ENCODE results near the gene EXOC6. TPM values are rescaled to one million over a fixed set of nuclear protein-coding genes. Genes with fewer than 3 reads are reported as not detected.

EXOC6 gene
- total RNA-seq, 2 experiments from 2014 or later: 8.0 to 9.4 TPM

GRCh38 chr10:93063144-93063976 lies 215.0 kb downstream of the EXOC6 start:
- TF ChIP-seq CTCF (conservative IDR thresholded peaks at IDR 0.05; ENCODE audit: low read length): no peak
- no peak for TF ChIP-seq EZH2phosphoT487 (IDR thresholded peaks at IDR 0.05; ENCODE audit: borderline replicate concordance, low read depth, low read length)
- no peak overlapping the region for H3K4me2 ChIP-seq (ENCODE audit: low read length)
- CTCF ChIA-PET (ENCODE audit: unreplicated experiment): no interaction called here
- no peaks in the 10 kb centered on the region for H3K79me2 ChIP-seq (ENCODE audit: insufficient read depth, low read depth, low read length)
- no peak for DNase-seq (ENCODE audit: low spot score)
- BruUV-seq (replicated peaks): no TSS peak
- H3K4me1 ChIP-seq (ENCODE audit: insufficient read depth, low read length, poor library complexity, severe bottlenecking): no peaks in the 10 kb centered on the region
- POLR2A ChIA-PET: no interaction called here
- H4K20me1 ChIP-seq (ENCODE audit: insufficient read depth, low read length): no peaks in the 10 kb centered on the region
- intact Hi-C loops (cut with micrococcal nuclease; ENCODE audit: unreplicated experiment): no loop called here
- no peaks in the 10 kb centered on the region for H3K36me3 ChIP-seq (ENCODE audit: insufficient read depth, low read length)
- H2AFZ ChIP-seq (ENCODE audit: low read length): no peak overlapping the region
- no peaks in the 10 kb centered on the region for H3K9me3 ChIP-seq (ENCODE audit: low read length)
- no peak overlapping the region for H3K4me3 ChIP-seq (ENCODE audit: low read depth, low read length, poor library complexity, severe bottlenecking)
- H3K27ac ChIP-seq (ENCODE audit: low read depth, low read length, poor library complexity, severe bottlenecking): no peak overlapping the region
- H3K9me2 ChIP-seq (ENCODE audit: insufficient read depth, low read length): no peaks in the 10 kb centered on the region

- Histone ChIP-seq H3K9me2 (ENCODE audit: insufficient read depth, low read length) (no peaks in the 10 kb centered on the region), H3K9me3 (ENCODE audit: low read length) (no peaks in the 10 kb centered on the region), H3K27ac (ENCODE audit: low read depth, low read length, poor library complexity, severe bottlenecking) (no peak overlapping the region), H3K4me3 (ENCODE audit: low read depth, low read length, poor library complexity, severe bottlenecking) (no peak overlapping the region), H3K36me3 (ENCODE audit: insufficient read depth, low read length) (no peaks in the 10 kb centered on the region), H3K4me1 (ENCODE audit: insufficient read depth, low read length, poor library complexity, severe bottlenecking) (no peaks in the 10 kb centered on the region), H3K4me2 (ENCODE audit: low read length) (no peak overlapping the region), H4K20me1 (ENCODE audit: insufficient read depth, low read length) (no peaks in the 10 kb centered on the region), H3K79me2 (ENCODE audit: insufficient read depth, low read depth, low read length) (no peaks in the 10 kb centered on the region), H2AFZ (ENCODE audit: low read length) (no peak overlapping the region)
- ChIA-PET CTCF (ENCODE audit: unreplicated experiment) (no interaction called here), POLR2A (no interaction called here)
- TF ChIP-seq EZH2phosphoT487 (IDR thresholded peaks at IDR 0.05; ENCODE audit: borderline replicate concordance, low read depth, low read length): no peak
- TF ChIP-seq CTCF (conservative IDR thresholded peaks at IDR 0.05; ENCODE audit: low read length): no peak
- no peak for DNase-seq (ENCODE audit: low spot score)
- intact Hi-C loops (cut with micrococcal nuclease; ENCODE audit: unreplicated experiment): no loop called here
- BruUV-seq (replicated peaks): no TSS peak
Observed at GRCh38 chr10:93063977-93064660, 215.8 kb downstream of the EXOC6 start.
